HG02870 (cell line): ENCODE data around the gene ZNF14.
A peak's percentile ranks its signal among the peaks of the same experiment; 100 is the strongest.
"Not testable (repeated sequence)": the region's sequence is repeated elsewhere in the genome, so short reads cannot be mapped to it uniquely, and the experiment has no call there.

Source experiments
- ATAC-seq: cut with Tn5 transposase; IDR thresholded peaks from one replicate; pipeline ENCODE4 v1.9.1; 2021; ENCODE audit warnings: mild to moderate bottlenecking, moderate library complexity; ENCODE audit not compliant: unreplicated experiment

Gene ZNF14

DNA sequence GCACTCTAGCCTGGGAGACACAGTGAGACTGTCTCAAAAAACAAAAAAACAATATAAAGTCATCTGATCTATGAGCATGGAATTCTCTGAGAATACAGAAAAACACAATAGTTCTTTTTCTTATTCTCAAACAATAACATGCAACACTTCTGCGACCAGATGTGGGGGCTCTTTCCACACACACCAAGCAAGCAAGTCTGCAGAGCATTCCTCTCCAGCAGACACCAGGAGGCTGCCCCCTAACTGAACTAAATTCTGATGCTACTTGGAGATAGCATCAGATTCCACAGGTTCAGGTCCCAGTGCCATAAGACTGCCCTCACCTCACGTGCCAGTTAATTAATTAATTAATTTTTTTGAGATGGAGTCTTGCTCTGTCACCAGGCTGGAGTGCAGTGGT, 36.5 kb downstream of the ZNF14 start:
- ATAC-seq = no peak

DNA sequence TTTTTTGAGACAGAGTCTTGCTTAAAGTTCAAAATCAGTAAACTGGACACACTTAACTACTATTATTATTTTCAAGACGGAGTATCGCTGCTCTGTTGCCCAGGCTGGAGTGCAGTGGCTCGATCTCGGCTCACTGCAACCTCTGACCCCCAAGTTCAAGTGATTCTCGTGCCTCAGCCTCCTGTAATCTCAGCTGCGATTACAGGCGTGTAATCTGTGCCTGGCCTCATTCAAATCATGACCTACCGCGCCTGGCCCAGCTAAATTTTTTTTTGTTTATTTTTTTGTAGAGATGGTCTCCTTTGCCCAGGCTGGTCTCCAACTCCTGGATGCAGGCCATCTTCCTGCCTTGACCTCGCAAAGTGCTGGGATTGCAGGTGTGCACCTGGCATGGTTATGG, 41.2 kb downstream of the ZNF14 start:
- ATAC-seq = no peak

DNA sequence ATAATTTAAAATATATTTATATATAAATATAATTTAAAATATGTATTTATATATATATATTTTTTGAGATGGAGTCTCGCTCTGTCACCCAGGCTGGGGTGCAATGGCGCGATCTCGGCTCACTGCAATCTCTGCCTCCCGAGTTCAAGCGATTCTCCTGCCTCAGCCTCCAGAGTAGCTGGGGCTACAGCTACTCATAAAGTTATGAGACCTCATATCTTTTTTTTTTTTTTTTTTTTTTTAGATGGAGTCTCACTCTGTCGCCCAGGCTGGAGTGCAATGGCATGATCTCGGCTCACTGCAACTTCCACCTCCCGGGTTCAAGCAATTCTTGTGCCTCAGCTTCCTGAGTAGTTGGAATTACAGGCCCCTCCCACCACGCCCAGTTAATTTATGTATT, 43.9 kb downstream of the ZNF14 start:
- ATAC-seq = not testable (repeated sequence)

DNA sequence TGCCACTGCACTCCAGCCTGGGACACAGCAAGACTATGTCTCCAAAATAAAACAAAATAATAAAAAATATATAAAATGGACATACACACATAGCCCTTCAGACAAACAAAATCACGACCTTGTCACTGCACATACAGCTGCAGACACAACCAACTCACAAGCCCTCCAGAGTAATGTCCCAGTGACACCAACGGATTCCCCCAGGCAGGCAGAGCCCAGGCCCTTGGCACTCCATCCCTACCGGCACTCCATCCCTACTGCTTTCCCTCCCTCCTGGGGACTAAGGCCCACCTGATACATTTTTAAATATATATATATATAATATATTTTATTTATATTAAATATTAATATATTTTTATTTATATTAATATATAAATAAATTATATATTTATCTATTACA, 45.8 kb downstream of the ZNF14 start:
- no peak for ATAC-seq

DNA sequence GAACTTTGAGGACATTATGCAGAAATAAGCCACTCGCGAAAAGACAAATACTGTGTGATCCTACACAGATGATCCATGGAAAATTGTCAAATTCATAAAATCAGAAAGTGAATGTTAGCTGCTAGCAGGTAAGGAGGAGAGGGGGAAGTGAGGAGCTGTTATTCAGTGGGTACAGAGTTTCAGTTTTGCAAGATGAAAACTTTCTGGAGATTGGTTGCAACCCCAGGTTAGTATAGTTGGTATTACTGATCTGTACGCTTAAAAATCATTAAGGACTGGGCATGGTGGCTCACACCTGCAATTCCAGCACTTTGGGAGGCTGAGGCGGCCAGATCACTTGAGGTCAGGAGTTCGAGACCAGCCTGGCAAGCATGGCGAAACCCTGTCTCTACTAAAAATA, 46.3 kb downstream of the ZNF14 start:
- ATAC-seq = no peak

DNA sequence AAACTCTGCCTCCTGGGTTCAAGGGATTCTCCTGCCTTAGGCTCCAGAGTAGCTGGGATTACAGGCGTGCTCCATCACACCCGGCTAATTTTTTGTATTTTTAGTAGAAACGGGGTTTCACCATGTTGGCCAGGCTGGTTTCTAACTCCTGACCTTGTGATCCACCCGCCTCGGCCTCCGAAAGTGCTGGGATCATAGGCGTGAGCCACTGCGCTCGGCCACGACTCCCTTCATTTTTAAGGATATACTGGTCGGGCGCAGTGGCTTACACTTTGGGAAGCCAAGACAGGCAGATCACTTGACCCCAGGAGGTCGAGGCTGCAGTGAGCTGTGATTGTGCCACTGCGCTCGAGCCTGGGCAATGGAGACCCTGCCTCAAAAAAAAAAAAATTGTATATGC, 46.8 kb downstream of the ZNF14 start:
- ATAC-seq = not testable (repeated sequence)

DNA sequence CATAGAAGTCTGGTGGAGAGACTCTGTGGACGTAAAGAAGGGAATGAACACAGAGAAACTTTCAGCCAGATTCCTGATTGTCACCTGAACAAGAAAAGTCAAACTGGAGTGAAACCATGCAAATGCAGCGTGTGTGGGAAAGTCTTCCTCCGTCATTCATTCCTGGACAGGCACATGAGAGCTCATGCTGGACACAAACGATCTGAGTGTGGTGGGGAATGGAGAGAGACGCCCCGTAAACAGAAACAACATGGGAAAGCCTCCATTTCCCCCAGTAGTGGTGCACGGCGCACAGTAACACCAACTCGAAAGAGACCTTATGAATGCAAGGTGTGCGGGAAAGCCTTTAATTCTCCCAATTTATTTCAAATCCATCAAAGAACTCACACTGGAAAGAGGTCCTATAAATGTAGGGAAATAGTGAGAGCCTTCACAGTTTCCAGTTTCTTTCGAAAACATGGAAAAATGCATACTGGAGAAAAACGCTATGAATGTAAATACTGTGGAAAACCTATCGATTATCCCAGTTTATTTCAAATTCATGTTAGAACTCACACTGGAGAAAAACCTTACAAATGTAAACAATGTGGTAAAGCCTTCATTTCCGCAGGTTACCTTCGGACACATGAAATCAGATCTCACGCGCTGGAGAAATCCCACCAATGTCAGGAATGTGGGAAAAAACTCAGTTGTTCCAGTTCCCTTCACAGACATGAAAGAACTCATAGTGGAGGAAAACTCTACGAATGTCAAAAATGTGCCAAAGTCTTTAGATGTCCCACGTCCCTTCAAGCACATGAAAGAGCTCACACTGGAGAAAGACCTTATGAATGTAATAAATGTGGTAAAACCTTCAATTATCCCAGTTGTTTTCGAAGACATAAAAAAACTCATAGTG, 53.5 kb downstream of the ZNF14 start:
- ATAC-seq = no peak

DNA sequence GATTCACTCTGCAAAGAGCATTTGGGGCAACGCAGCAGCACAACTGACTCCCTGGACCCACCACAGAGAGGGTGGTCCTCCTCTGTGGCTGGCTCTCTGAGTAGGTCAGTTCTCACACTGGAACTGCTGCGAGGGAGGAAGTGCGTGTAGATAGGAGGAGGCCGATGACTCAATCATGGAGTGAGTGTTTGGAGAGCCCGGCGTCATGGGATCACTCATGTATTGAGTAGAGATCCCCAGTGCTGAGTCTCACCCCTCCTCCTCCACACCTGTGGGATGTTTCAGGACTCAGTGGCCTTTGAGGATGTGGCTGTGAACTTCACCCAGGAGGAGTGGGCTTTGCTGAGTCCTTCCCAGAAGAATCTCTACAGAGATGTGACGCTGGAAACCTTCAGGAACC, 55.3 kb downstream of the ZNF14 start:
- no peak for ATAC-seq

DNA sequence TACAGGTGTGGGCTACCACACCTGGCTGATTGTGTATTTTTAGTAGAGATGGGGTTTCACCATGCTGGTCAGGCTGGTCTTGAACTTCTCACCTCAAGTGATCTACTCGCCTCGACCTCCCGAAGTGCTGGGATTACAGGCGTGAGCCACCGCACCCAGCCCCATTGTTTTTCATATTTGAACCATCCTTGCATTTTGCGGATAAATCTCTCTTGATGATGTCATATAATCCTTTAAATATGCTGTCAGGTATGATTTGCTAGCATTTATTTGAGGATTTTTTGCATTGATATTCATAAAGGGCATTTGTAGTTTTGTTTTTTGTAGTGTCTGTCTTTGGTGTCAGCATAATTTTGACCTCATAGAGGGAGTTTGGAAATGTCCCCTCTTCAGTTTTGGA, 58.6 kb downstream of the ZNF14 start:
- no peak for ATAC-seq

DNA sequence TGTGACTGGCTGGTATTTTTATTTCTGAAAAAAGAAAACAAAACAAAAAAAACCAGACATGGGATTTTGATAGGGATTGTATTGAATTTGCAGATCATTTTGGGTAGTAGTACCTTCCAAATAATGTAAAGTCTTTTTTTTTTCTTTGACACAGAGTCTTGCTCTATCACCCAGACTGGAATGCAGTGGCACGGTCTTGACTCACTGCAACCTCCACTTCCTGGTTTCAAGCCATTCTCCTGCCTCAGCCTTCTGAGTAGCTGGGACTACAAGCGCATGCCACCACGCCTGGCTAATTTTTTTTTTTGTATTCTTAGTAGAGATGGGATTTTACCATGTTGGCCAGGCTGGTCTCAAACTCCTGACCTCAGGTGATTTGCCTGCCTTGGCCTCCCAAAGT, 60.1 kb downstream of the ZNF14 start:
- ATAC-seq = no peak

DNA sequence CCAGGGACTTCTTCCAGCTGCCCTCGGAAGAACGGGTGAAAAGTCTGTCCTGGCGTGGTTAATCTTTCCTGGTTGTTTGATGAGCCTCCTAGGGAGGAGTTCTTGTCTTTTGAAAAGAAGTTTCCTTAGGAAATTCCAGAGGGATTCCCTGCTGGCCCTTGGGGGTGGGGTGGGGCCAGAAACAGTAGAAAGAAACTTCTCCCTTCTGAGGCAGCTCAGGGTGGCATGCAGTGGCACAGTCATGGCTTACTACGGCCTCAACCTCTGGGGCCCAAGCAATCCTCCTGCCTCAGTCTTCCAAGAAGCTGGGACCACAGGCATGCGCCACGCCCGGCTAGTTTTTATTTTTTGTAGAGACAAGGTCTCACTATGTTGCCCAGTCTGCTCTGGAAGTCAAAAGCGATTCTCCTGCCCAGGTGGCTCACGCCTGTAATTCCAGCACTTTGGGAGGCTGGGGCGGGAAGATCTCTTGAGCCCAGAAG, 62.8 kb downstream of the ZNF14 start:
- no peak for ATAC-seq

DNA sequence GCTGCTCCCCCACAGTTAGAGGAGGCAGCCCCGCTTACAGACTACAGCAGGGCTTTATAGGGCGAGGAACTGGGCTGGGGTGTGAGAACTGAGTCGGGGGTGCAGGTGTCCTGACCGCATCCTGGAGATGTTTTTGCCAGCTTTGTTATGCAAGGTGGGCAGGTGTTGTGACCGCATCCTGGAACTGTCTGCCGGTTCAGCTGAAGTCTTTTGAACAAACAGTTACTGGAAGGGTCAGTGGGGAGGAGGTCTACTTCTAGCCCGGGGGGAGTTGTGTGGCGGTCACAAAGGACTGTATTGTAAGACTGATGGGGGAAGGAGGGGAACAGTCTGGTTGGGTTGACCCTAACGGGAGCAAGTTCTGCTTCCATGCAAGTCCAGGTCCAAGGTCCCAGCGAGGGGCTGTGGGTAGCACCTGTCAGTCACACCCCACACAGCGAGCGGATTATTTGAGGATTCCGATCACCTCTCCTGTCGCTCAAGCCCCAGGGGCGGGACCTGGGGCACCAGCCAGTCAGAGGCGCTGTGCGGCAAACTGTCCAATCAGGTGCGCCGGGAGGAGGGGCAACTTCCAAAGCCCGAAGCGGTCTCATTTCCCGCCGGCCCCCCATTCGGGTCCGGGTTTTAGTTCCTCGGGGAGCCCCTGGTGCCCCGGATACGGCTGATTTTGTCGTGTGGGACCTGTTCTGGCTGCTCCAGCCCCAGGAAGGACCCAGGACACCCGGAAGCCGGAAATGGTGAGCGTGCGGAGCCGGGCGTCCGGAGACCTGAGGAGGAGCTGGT, 64.5 kb downstream of the ZNF14 start, which contains the start of gene ZNF101:
ZNF101 (plus strand) TSS at position 610 of the 783 bp plus-strand sequence; CDS start at position 735, 125 bp downstream.
- peak; percentile 62 for ATAC-seq

DNA sequence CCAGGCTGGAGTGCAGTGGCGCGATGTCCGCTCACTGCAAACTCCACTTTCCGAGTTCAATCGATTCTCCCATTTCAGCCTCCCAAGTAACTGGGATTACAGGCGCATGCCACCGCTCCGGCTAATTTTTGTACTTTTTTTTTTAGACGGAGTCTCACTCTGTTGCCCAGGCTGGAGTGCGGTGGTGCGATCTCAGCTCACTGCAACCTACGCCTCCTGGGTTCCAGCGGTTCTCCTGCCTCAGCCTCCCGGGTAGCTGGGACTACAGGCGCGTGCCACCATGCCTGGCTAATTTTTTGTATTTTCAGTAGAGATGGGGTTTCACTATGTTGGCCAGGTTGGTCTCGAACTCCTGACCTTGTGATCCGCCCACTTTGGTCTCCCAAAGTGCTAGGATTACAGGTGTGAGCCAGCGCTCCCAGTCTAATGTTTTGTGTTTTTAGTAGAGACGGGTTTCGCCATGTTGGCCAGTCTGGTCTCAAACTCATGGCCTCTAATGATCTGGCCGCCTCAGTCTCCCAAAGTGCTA, 67.4 kb downstream of the ZNF14 start:
- ATAC-seq = not testable (repeated sequence)

DNA sequence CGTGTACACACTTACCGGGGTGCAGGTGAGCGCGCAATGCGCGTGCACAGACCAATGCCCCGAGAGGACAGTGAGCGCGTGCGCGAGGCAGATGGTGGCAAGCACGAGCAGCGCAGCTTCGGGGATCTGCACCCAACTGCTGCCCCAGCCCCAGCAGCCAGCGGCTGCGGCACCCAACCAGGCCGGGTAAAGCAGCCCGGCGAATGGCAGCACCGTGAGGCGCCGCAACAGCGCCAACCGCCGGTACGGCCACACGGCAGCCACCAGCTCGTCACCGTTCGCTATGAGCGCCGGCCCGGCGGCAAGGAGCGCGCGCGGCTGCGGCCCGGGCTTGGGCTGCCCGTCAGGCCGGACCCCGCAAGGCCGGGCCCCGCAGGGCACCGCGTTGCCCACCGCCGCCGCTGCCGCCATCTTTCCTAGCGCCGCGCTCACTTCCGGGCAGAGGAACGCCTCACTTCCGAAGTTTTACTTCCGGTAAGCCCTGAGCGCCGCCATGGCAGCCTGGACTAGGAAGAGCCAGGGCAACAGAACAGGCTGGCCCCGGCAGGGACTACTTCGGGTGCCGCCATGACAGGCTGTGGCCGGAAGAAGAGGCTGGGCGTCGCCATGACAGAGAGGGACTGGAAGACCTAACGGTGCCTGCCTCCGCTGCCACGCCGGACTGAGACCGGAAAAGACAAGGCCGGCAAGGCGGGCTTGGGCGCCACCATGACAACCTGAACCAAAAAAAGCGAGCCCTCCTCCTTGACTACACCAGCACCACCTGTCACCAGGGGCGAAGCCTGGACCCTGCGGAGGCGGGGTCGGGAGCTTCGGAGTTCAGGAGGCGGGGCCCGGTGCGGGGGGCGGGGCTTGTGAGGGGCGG, 69.4 kb downstream of the ZNF14 start, which contains the start of gene ATP13A1:
ATP13A1 (minus strand) TSS at position 421 of the 865 bp plus-strand sequence; CDS start at position 411, 10 bp downstream.
- ATAC-seq = peak; percentile 65

DNA sequence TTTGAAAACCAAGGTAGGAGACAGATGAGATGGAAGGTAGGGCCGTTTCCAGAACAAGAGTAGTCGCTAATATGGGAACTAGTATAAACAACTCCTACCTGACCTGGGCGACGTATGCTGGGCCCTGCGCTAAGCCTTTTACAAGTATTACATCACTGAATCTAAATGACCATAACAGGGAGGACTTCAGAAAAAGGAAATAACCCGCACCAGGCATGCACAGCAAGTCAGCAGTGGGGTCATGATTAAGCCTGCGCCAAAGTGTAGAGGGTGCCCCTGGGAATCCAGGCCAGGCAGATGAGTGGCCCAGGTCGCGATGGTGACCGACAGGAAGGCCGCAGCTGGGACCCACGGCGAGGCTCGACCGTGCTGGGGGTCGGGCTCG, 70.0 kb downstream of the ZNF14 start:
- peak; percentile 0 for ATAC-seq

DNA sequence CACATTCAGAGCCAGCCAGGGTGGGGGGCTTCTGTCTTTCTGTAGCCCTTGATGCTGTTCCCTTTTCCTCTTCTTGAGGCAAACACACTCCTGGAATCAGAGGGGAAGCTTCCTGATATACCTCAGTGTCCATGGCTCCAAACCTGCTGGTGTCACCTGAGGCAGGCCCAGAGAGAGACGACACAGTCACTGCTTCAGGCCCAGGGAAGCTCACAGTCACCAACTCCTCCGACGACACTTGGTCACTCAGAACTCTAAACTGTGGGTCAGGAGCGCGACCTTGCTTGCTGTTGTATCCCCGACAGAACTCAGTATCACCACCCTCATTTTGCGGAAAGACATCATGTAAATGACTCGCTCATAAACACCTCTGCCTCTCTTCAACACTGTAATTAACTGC, 70.6 kb downstream of the ZNF14 start:
- no peak for ATAC-seq

DNA sequence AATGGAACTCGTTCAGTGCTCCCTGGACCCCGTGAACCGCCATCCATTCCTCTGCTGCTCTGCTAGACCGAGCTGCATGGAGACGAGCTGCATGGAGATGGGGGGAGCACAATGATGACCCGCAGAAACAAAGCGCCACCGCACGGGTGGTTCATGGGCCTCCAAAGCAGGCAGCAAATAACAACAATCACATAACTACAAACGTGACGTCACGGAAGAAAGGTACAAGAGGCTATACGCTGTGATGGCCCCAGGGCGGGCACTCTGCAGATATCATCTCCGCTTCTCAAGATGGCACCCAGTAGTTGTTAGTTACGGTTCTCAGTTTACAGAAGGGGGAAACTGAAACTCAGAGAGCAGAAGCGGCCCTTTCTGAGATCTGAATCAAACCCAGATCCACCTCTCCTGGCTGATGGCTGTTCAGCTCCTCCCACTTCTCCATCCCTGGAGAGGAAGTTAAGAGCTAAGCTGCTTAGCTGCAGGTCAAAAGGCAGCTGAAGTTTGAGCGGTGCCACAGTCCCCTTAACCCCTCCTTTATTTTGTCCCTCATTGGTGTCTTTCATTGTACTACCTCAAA, 71.1 kb downstream of the ZNF14 start:
- peak; percentile 46 for ATAC-seq

DNA sequence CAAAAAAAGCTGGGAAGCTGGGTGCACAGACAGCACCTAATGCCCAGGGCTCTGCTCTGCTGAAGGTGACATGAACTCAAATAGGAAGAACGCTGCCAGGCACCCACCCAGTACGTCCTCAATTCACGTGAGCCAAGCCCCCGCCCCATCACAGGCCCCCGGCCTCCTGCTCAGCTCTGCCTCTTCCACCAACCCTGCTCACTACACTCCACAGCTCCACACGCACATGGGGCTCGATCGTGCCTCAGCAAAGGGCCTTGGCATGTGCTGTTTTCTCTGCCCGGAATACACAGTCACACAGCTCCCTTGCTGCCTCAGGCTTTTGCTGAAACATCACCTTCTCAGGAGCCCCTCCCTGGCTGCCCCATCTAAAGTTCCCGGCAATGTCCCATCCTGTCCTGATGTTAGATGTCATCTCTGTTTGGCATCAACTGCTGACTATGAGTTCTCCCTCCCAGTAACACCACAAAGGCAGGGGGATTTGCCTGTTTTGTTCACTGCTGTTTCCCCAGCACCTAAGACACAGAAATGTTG, 71.7 kb downstream of the ZNF14 start:
- no peak for ATAC-seq
